Thyroid gland (tissue), 4 donors: Measurements from ENCODE around the gene CMTR1. TPM values are rescaled to one million over a fixed set of nuclear protein-coding genes. Genes with fewer than 3 reads are reported as not detected.

Experiments used
- DNase-seq, 2 donors: peaks; one replicate each; pipeline ENCODE4 v3.0.0-alpha.2; 2019
- H3K27ac ChIP-seq, 3 donors: fragments of 200-600 bp; sonication (generic); 1 replicate in 2 of 3; 2 replicates in 1 of 3; pipeline ENCODE4 v1.5.1; 2016 to 2019; ENCODE audit warnings: mild to moderate bottlenecking in 1 of 3, moderate library complexity in 1 of 3
- H3K27me3 ChIP-seq: fragments of 200-600 bp; sonication (generic); one replicate; pipeline ENCODE4 v1.5.1; 2019
- H3K36me3 ChIP-seq, 2 donors: fragments of 200-600 bp; sonication (generic); one replicate each; pipeline ENCODE4 v1.5.1; 2016 to 2019
- H3K4me1 ChIP-seq, 2 donors: fragments of 200-600 bp; sonication (generic); one replicate each; pipeline ENCODE4 v1.5.1; 2017 to 2019
- H3K4me3 ChIP-seq, 3 donors: fragments of 200-600 bp; sonication (generic); replicated peaks in 1 of 3; 1 replicate in 2 of 3; 2 replicates in 1 of 3; pipeline ENCODE4 v1.5.1; 2016; ENCODE audit warnings: mild to moderate bottlenecking in 1 of 3
- H3K9me3 ChIP-seq: fragments of 200-600 bp; sonication (generic); one replicate; pipeline ENCODE4 v1.5.1; 2017
- CTCF ChIP-seq, 6 experiments: fragments of 200-600 bp in 3 of 6; fragments of 450-650 bp in 3 of 6; sonication (generic) in 3 of 6; IDR thresholded peaks; one replicate each; pipeline ENCODE4 v1.5.1; 2016 to 2019; ENCODE audit warnings: antibody characterized with exemption in 6 of 6, mild to moderate bottlenecking in 2 of 6, inconsistent platforms in 1 of 6, moderate library complexity in 1 of 6
- POLR2A ChIP-seq, 2 donors: fragments of 450-650 bp; IDR thresholded peaks; one replicate each; pipeline ENCODE4 v1.6.1; 2017; ENCODE audit warnings: antibody characterized with exemption in 2 of 2, mild to moderate bottlenecking in 2 of 2, moderate library complexity in 1 of 2
- WGBS, 2 donors: methylation state at CpG; one replicate each; pipeline ENCODE4 v1.1.5; 2017; 5-methylcytosine and 5-hydroxymethylcytosine counted together
- intact Hi-C: fragments of 100-400 bp; cut with DNase I; formaldehyde crosslinking; loops from one replicate; pipeline ENCODE4 v1.15.1; 2023
- total RNA-seq, 4 donors: library from RNA; depleted of rRNA; stranded (reverse); fragments of >200 nt; gene quantifications; one replicate each; pipeline ENCODE4 v1.2.3, GENCODE V29; 2016

The CMTR1 gene
- total RNA-seq, 4 donors from 2014 or later, result 29.3 to 41.5 (median 33.1) TPM

GRCh38 chr6:37492991-37493660 lies 60.1 kb downstream of the CMTR1 start:
- WGBS, 2 donors, result 88 to 92% methylated on average over 31 to 38 of the region's 38 CpGs
- Histone ChIP-seq H3K4me3 (no peak overlapping the region), H3K4me1 (no peaks in the 10 kb centered on the region), H3K9me3 (no peaks in the 10 kb centered on the region), H3K27ac (no peak overlapping the region), H3K27me3 (no peaks in the 10 kb centered on the region), H3K36me3 (no peaks in the 10 kb centered on the region)
- intact Hi-C loops, result no loop called here
- TF ChIP-seq CTCF (IDR thresholded peaks at IDR 0.05), result no peak
- no peak for TF ChIP-seq POLR2A (IDR thresholded peaks at IDR 0.05)
- DNase-seq, result no peak

DNA sequence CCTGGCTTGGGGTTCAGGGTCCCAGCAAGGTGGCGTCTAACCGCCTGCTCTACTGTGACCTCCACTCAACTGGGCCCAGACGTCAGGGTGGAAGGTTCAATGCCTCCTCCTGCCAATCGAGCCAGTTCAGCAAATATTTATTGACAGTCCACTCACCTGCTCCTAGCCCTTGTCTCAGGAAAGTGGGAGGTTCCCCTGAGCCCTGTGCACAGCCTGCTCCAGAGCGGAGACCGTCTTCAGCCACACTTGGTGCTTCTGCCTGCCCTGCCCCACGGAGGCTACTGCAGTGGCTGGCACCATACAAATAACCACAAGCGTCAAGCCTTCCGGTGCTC lies 60.6 kb downstream of the CMTR1 start:
- intact Hi-C loops, result no loop called here
- DNase-seq, result no peak
- TF ChIP-seq POLR2A (IDR thresholded peaks at IDR 0.05) (no peak), CTCF (IDR thresholded peaks at IDR 0.05) (no peak)
- Histone ChIP-seq H3K27me3 (no peaks in the 10 kb centered on the region), H3K36me3 (no peaks in the 10 kb centered on the region), H3K9me3 (no peaks in the 10 kb centered on the region), H3K4me1 (peaks cover 0 to 1% of the 10 kb centered on the region in 2 donors), H3K27ac (no peak overlapping the region), H3K4me3 (no peak overlapping the region)
- WGBS, 2 donors, result 90 to 91% methylated on average over 9 of the region's 9 CpGs

- Histone ChIP-seq H3K27ac (no peak overlapping the region), H3K27me3 (no peaks in the 10 kb centered on the region), H3K4me1 (peaks cover 6% of the 10 kb centered on the region in 2 donors), H3K36me3 (no peaks in the 10 kb centered on the region), H3K9me3 (no peaks in the 10 kb centered on the region), H3K4me3 (no peak overlapping the region)
- TF ChIP-seq POLR2A (IDR thresholded peaks at IDR 0.05), result no peak
- no peak for TF ChIP-seq CTCF (IDR thresholded peaks at IDR 0.05)
- WGBS, 2 donors, result 88 to 92% methylated on average over 4 of the region's 4 CpGs
- intact Hi-C loops, result no loop called here
- DNase-seq, result no peak
These were observed 62.4 kb downstream of the CMTR1 start for GRCh38 chr6:37495244-37495934.

DNA sequence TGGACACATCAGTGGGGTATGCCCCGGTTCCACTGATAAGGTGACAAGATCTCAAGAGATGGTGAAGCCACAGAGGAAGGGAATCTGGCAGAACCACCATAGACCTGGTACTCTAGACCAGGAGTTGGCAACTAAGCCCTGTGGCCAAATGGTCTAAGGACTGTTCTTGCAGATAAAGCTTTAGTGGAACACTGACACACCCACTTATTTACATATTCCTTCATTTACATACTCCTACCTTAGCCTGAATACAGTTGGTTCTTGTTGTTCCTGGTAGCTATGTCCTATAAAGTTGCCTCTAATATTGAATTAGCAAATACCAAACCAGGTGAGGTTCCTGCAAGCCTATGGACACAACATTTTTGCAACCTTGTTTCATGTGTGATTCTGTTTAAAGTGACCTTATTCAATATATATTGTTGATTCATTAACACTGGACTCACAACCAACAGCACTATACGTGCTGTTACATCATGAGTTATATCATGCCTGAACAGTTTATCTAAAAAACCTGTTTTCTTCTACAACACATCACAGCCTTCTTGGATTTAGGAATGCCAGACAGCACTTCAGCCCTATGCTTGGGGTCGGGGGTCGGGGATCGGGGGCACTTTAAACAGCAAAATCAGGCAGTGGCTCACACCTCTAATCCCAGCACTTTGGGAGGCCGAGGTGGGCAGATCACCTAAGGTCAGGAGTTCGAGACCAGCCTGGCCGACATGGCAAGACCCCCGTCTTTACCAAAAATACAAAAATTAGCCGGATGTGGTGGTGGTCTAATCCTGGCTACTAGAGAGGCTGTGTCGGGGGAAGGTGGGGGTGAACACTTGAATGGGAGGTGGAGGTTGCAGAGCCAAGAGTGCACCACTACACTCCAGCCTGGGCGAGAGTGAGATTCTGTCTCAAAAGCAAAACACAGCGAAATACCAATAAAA lies 64.2 kb downstream of the CMTR1 start:
- WGBS, 2 donors, result 90 to 91% methylated on average over 13 of the region's 13 CpGs
- Histone ChIP-seq H3K4me1 (peaks cover 6% of the 10 kb centered on the region in 2 donors), H3K27me3 (no peaks in the 10 kb centered on the region), H3K9me3 (no peaks in the 10 kb centered on the region), H3K36me3 (no peaks in the 10 kb centered on the region), H3K27ac (no peak overlapping the region), H3K4me3 (no peak overlapping the region)
- no peak for DNase-seq
- intact Hi-C loops, result no loop called here
- no peak for TF ChIP-seq POLR2A (IDR thresholded peaks at IDR 0.05)
- no peak for TF ChIP-seq CTCF (IDR thresholded peaks at IDR 0.05)
